DMS79 (cell line): ENCODE results near the gene STAG1.
A peak's percentile ranks its signal among the peaks of the same experiment; 100 is the strongest.
"Not testable (repeated sequence)": the region's sequence is repeated elsewhere in the genome, so short reads cannot be mapped to it uniquely, and the experiment has no call there.

Experiments
- DNase-seq: peaks from one replicate; lab custom pipeline; 2025; lab: John Stamatoyannopoulos, UW

The STAG1 gene

DNA sequence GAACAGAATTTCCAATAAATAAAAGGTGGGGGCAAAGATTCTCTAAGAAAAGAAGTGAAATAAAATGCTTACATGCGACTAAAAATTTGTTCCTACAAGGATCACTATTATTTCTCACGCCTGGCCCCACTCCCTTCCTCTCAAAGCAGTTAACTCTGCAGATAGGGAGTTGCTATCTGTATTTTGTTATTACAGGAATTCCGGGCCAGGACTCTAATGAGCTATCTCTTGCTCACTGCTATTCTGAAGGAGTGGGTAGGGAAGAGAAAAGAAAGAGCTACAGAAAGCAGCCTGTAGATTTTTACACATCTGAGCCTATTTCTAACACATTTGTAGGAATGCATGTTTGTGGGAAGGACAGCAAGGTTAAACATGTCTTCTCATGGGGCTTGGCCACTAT lies 361.6 kb downstream of the STAG1 start:
- no peak for DNase-seq

DNA sequence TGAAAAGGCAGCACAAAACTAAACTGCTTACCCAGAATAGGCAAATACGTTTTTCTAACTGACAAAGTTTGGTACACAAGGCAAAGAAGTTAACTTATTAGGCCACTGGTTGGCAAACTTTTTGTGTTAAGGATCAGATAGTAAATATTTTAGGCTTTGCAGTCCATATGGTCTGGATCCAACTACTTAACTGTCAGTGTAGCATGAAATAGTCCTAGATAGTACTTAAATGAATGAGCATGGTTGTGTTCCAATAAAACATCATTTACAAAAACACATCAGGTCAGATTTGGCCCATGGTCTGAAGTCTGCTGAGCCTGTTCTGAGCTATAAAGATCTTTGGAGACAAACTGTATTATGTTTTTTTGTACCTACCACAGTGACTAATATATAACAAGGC lies 365.1 kb downstream of the STAG1 start:
- DNase-seq, result no peak

DNA sequence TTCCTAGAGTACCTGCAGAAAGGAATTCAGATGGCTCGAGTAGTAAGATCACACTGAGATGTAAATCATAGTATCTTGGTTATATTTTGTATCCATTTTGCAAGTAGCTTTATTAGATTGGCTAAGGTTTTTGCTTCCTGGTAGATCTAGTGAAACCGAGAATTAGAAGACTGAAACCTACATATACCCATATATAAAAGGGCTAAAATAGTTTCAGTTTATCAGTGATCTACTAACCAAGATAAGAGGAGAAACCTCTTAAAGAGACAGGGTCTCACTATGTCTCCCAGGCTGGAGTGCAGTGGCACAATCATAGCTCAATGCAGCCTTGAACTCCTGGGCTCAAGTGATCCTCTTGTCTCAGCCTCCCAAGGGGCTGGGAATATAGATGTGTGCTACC lies 366.7 kb downstream of the STAG1 start:
- no peak for DNase-seq

DNA sequence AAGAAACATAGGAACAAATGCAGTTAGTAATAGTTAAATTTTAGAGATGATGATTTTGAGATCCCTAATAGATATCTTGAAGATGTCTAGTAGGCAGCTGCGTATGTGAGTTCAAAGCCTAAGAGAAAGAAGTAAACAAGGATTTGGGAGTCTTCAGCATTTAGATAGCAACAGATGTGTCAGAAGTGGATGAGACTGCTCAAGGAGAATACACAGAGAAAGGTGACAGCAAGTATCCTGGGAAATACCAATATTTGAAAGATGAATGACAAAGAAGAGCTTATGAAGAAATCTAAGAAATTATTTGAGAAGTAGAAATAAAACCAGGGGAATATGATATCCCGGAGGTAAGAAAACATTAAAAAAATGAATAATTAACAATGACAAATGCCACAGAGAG lies 371.1 kb downstream of the STAG1 start:
- DNase-seq, result no peak

DNA sequence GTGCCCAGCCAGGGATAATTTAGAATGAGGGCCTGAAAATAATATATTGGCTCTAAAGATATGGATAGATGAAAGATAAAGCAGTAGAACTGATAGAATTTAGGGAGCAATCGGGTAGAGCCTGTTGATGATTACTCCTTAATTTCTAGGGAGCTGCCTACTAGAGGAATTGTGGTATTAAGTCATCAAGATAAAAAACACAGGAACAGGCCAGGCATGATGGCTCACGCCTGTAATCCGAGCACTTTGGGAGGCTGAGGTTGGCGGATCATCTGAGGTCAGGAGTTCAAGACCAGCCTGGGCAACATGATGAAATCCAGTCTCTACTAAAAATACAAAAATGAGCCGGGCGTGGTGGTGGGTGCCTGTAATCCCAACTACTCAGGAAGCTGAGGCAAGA lies 371.6 kb downstream of the STAG1 start:
- no peak for DNase-seq

DNA sequence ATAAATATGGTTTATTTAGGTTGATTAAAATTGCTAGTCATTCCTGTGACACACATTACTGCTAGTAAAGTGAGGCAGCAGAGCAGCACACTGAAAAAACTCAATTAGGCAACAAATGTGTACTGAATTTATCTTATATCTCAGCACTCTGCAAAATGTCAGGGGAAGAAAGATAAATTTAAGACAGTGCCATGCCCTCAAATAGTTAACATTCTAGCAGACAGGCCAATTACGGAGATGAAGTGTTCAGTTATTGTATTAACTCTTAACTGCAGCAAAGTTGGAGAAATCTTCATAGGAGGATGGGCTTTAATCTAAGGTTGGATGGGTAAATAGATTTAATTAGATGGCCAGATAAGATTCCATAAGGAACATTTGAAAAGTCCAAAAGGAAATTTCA lies 374.2 kb downstream of the STAG1 start:
- DNase-seq, result no peak

DNA sequence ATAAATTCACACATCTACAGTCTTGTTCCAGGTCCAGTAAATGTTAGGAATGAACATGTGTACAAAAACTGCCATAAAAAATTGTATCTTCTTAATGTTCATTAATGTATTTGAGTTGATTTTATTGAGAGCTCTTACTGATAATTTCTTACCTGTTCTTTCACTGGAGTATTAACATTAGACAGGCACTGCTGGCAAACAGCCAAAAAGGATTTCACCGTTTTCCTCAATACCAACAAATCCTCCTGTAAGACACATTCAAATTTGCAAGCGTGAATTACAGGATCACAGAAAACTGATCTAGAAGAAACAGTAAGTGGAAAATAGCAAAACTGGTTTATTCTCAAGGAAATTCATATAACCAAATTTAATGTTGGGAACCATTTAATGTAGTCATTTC lies 374.7 kb downstream of the STAG1 start:
- DNase-seq, result peak; percentile 1

DNA sequence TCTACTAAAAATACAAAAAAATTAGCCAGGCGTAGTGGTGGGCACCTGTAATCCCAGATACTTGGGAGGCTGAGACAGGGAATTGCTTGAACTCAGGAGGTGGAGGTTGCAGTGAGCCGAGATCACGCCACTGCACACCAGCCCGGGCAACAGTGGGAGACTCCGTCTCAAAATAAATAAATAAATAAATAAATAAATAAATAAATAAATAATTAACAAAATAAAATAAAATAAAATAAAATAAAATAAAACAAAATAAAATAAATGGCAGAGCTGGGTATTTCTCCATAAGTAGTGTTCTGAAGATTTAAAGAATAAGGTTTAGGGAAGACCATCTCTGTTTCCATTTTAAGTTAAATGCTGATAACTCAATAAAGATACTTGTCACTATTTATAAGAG lies 376.4 kb downstream of the STAG1 start:
- DNase-seq, result not testable (repeated sequence)

DNA sequence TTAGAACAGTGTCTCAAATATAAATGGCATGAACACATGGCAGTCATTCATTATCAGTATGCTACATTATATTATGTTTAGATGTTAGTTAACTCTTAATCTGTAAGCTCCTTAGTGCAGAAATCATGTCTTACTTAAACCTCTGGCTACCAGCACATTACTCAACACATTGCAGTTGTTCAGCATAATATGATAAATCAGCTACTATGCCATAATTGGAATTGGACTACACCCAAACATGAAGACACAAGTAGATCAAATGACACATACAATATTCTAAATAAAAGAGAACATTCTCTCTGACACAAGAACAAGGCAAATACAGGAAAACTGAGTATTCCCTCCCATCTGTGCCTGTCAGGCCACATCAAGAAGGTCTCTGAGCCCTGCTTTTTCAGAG lies 385.9 kb downstream of the STAG1 start:
- no peak for DNase-seq

DNA sequence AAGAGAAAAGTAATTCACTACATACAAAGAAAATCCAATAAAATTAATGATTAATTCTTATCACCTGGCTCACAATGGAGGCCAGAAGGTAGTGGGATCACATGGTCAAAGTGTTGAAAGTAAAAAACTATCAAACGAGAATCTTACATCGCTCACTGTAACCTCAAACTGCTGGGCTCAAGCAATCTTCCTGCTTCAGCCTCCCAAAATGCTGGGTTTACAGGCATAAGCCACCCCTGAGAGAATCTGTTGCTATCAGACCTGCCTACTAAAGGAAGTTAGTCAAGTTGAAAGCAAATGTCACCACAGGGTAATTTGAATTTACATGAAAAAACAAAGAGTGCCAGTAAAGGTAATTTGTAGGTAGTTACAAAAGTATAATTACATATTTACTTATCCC lies 398.7 kb downstream of the STAG1 start:
- DNase-seq, result no peak

DNA sequence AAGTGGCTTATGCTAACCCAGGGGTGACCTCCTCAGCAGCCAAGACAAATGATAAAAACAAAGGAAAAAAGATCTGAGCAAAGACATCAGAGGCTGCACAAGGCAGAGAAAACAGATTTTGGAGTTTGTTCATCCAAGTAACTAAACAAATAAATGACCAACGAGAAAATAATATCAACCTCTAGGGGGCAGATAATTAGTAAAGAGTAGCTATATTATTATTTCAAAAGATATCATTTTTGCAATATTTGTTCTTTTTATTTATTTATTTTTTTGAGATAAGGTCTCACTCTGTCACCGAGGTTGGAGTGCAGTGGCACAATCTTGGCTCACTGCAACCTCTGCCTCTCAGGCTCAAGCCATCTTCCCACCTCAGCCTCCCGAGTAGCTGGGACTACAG lies 400.3 kb downstream of the STAG1 start:
- DNase-seq, result no peak

DNA sequence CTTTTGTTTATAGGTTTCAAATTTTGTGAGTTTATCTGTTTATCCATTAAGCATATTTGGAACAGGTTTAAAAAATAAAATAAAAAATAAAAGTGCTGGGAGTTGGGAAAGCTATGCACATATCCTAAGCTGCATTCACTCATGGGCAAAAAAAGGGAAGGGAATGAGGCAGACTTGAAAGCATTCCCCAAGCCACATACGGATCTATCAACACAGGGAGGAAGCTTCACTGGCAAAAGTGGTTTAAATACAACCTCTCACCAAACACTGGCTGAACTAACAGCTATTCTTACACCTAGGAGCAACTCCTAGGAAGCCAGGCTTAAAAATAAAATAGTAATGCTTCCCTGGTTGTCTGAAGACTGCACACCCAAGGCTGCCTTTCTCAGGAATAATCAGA lies 400.8 kb downstream of the STAG1 start:
- no peak for DNase-seq

DNA sequence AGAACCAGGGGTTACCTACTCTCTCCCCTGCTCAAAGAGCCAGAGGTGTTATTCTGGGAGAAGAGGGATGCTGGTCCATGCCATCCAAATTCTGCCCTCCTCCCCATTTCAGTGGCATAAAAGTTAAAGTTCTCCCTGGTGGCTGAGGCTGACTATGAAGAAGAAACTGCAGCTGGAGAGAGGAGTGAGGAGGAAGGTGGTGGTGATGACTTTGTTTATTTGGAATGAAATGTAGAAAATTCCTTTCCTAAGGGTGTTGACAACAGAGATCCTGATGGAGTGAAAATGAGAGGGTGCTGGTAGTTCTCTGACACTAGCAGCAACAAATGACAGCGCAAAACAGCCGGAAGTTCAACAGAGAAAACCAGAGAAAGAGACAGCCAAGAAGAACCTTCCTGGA lies 401.6 kb downstream of the STAG1 start:
- DNase-seq, result no peak

DNA sequence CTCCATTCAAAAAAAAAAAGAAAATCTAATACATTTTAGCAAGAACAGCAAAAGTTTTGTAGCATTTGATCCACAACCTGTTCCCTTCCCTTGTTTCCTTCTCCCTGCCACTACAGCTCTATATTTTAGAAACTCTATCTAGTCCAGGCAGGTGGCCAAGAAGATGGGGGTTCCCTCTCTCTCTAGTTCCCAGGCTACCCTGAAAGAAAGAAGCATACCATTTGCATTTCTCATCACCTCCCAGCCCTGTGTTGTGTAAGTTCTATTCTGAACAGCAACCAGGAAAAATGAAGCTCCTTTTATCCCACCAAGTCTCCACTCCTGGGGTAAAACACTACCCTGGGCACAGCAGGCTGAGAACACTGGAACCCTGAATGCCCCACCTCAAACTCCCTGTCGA lies 402.0 kb downstream of the STAG1 start:
- DNase-seq, result no peak

DNA sequence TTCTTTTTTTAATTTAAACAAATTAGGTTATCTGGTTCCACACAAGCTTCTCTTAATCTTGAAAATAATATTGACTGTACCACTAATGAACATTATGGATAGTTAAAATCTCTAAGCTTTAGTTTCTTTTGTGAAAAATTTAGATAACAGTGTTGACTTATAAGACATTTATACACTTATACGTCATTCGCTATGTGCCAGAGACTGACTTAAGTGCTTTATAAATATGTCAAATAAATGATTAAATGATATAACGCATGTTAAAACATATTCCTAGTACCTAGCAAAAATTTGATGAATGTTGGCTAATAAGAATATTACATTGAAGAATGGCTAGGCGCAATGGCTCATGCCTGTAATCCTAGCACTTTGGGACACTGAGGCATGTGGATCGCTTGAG lies 405.7 kb downstream of the STAG1 start:
- no peak for DNase-seq

DNA sequence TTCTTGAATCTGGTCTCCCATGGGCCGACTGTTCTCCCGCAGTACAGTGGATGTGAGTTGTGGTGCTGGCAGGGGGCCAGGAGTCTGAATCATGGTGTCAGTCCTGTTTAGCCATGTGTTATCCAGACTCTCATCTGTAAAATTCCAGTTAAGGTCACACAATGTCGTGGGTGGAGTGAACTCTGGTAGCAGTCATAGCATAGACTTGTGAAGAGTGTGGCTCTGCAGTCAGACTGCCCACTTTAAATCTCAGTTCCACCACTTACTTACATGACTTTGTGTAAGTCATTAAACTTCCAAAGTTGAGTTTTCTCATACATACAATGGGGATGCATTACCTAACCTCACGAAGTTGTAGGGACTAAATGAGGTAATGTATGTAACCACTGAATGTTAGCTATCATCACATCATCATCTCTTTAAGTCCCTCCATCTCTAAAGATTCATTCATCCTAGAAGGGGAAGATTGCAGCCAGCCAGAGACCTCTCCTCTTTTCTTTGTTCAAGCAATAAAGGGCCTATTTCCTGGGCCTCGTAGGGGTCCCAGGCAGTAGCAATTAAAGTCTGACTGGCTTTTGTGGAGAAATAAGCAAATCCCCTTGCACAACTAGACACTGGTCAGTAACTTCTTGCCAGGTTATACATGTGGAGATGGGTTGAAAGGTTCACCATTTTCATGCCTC lies 408.2 kb downstream of the STAG1 start:
- DNase-seq, result no peak

DNA sequence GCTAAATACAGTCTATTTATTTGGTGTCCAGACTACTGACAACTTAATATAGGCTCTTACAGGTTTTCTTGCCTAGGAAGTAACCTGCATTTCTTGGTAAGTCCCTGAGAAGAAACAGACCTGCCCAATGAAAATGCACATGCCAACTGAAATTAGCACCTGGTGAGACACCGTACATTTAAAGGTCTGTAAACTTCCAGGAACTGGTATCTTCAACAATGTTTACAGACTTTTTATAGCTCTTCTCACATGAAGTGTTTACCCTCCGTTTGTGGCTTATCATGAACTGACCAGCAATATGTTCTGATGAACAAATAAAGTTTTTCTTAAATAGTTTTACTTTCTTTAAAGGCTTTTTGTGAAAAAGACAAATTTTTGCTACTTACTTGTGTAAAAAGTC lies 408.7 kb downstream of the STAG1 start:
- DNase-seq, result peak; percentile 26

DNA sequence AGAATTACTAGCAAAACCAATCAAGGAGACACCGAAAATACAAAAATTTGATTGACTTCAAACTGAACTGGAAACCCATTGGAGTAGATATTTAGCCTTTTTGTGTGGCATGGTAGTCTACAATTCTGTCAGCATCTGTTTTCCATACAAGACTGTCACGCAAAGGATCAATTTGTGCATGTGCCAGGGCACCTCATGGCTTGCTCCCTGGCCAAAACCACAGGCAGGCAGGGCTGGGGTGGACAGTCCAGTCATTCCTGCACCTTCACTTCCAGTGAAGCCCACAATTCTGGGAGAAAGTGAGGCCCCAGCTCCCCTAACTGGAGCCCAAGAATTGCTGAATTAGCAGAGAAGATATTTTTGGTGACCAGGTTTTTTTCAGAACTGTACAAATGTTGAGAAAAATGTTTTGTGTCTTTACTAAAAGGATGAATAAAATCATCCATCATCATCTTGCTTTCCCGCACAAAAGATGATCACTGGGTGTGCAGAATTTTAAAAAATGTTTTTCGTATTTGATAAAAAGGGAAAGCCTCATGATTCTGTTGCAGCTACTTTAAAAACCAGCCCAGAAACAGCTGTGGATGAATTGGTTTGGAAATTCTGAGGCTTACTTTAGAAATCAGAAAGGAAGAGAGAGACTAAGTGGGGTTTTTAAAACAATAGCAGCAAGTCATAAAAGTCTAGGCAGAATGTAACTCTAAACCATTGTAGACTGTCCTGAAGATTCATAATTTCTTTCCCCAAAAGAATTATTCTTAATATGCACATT lies 415.7 kb downstream of the STAG1 start:
- no peak for DNase-seq

DNA sequence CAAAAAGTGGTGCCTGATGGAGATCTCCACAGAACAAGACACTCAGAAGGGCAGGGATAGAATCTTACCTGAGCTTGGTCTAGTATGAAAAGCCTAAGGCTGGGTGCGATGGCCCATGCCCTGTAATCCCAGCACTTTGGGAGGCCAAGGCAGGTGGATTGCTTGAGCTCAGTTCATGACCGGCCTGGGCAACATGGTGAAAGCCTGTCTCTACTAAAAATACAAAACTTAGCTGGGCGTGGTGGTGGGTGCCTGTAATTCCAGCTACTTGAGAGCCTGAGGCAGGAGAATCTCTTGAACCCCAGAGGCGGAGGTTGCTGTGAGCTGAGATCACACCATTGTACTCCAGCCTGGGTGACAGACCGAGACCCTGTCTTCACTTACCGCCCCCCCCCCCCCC lies 417.5 kb downstream of the STAG1 start:
- DNase-seq, result not testable (repeated sequence)

DNA sequence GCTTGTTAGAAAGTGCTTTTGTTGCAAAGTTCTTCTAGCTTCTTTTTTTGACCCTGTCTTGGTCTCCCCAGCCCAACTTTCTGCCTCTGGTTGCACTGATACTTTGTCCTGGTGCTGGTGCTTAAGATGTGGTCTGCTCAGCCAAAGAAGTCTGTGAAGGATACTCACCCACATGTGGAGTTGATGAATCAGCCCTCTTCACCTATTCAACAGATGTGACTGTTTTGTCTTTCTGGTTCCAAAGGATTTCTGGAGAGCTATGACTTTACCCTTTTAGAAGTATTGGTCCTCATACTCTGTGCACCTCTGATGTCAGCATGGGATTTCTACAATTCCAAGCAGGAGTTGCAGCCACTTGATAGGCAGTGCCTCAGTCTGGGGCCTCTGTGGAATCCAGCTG lies 418.0 kb downstream of the STAG1 start:
- no peak for DNase-seq

DNA sequence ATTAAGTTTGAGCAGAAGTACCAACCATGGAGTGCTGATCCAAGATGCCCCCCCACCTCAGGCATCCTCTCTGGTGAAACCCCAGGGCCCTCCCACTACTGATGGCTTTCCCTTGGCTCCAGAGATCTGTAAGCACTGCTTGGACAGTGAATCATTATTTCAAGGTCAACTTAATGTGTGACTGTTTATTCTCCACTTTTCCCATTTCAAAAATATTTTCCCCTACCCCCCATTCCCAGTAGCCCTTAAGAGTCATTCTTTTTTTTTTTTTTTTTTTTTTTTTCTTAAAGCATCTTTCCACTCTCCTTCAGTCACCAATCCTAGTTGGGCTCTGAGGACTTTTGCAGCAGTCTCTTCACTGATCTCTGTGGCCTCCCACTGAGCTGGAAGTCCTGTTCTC lies 419.4 kb downstream of the STAG1 start:
- DNase-seq, result no peak

DNA sequence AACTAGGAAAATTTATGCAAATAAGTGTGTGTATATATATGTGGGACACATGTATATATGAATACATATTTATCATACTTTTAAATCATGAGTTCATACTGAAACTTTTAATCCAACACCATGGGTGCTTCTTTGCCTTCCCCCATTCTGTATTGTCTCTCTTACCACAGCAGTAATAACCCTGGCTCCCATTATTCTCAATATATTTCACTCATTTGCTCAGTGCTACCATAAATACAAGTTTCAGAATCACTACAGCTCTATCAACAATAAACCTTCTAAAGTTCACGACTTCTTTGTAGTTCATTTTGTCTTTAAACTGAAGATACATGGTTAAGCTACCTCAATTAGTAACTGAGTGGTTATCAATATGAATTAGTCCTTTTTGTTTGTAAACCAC lies 419.9 kb downstream of the STAG1 start:
- DNase-seq, result no peak

DNA sequence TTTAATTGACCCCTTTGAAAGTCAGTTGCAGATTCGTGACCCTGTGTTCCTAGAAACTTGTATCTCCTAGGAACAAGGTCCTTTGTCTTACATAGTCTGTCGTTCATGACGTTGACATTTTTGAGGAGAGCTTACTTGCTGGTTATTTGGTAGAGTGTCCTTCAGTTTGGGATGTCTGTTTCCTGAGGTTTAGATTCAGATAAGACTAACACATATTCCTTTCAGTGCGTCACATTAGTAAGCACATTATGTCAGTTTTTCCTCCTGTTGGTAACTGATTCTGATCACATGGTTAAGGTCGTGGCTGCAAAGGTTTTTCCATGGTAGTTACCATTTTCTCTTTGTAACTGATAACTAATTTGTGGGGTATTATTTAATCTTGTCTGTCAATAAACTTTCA lies 421.3 kb downstream of the STAG1 start:
- no peak for DNase-seq

DNA sequence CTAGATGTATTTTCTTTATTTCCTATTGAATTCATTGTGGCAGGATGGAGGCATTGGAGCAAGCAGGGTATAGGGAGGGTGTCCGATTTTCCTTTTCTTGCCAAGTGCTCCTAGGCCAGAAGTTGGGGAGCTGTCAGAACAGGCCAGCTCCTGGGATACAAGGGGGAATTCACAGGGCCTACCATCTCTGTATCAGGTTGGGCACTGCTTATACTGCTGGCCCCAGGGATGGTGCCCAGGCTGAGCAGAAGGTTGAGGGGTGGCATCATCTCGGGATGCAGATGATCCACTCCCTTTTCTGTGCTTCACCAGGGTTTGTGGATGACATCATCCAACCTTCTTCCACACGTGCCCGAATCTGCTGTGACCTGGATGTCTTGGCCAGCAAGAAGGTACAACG lies 422.6 kb downstream of the STAG1 start:
- DNase-seq, result no peak
